Stimulated activated CD4-positive, alpha-beta T cell treated with anti-CD3 and anti-CD28 coated beads, Interleukin-1b, Interleukin-23, amount 100 ng/mL, for 4 hours (primary cell): ENCODE results near the gene FBXO11.

ENCODE experiments used
- DNase-seq, 2 donors: peaks; one replicate each; pipeline ENCODE4 v3.0.0-alpha.2; 2020; ENCODE audit warnings: low read depth in 2 of 2

FBXO11 gene

DNA sequence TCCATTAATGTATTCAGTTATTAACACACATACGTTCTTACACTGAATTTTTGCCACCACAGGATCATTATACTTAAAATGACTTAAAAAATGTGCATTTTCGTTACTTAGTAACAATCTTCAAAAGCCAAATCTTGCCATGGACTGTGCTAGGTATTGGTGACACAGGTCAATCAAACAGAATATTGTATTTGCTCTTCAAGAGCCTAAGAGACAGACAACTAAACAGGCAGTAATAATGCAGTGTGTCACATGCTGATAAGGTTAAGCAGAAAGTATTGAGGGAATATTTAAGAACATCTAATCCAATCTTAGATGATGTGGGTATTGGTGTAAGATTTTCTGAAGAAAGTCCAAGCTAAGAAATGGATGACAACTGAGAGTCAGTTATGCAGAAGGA is 56.9 kb downstream of the FBXO11 start:
- DNase-seq: no peak

DNA sequence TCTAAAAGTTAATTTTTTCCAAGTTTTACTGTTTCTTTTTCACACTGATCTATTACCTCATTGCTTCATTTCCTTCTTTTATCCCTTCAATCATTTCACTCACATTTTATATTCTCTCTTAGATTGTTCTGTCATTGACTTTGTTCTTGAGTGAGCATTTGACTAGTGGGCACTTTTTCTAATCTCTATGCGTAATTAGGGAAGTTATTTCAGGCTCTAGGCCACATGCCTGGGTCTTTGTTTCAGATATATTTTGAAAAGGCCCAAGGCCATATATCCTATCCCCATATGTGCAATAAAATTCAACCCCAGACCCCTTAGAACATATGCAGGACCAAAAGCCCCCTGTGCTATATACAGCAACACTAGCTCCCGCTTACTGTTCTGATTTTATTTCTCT is 62.1 kb downstream of the FBXO11 start:
- DNase-seq: no peak

DNA sequence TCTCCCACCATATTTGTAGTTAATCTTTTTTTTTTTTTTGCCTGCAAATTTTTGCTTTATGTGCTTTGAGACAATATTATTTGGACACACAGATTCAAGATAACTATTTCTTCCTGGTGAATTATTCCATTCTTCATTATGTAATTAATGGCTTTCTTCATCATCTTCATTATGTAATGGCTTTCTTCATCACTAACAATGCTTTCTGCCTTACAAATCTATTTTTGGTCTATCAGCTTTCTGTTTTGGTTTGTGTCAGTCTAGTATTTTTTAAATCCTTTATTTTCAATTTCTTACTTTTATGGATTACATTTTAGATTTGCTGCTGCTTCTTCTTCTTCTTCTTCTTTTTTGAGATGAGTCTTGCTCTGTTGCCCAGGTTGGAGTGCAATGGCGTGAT is 62.9 kb downstream of the FBXO11 start:
- no peak for DNase-seq

DNA sequence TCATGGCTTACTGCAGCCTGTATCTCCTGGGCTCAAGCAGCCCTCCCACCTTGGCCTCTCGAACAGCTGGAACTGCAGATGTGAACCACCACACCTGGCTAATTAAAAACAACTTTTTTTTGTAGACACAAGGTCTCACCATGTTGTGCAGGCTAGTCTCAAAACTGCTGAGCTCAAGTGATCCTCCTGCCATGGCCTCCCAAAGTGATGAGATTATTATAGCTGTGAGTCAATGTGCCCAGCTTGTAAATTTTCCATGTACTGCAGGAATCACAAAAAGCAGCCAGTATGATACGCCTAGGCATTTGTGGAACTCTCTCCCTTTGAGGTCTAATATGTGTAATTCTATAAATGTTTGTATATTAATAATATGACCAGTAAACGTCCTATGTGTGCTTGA is 63.5 kb downstream of the FBXO11 start:
- DNase-seq: no peak

DNA sequence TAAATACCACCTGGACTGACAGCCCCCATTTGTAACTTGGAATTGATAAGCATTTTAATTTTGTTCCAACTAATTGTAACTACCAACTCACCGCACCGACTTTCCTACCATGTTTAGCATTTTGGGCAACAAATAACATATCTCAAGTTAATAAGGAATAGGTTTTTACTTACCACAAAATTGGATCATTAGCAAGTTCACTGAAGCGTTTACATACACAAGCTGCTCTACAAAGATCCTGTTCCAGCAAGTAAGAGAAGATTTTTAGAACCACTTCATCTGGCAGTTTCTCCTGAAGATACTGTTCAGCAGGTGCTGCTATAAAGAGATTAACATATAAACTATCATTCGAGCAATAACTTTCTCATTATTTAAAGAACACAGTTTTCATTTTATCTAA is 67.6 kb downstream of the FBXO11 start:
- DNase-seq: no peak

DNA sequence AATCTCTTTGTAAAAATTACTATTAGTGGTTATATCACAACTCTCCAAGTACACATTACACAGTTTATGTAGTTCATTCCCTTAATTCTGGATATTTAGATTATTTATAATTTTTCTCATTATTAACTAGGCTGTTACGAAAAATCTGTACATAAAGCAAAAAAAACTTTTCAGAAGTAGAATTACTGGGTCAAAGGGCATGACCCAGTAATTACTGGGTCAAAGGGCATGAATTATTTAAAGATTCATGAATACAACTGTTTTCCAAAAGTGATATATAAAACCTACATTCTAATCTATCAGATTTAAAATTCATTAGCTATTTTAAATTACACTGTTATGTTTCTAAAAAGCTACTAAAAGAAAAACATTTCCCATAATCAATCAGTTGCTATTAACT is 68.0 kb downstream of the FBXO11 start:
- no peak for DNase-seq

DNA sequence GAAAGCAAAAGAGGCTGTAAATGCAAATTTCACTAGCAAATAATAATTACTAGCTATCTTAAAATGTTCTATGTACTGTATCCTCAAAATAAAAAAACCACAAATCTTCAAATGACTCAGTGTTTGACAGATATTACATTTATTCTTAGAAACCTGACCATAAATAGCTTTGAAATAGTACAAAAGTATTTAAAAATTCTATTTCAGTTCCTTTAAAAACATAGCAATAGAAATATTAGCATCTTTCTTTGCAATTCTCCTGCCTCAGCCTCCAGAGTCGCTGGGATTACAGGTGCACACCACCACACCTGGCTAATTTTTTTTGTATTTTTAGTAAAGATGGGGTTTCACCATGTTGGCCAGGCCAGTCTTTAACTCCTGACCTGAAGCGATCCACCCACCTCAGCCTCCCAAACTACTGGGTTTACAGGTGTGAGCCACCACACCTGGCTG is 72.8 kb downstream of the FBXO11 start:
- no peak for DNase-seq

DNA sequence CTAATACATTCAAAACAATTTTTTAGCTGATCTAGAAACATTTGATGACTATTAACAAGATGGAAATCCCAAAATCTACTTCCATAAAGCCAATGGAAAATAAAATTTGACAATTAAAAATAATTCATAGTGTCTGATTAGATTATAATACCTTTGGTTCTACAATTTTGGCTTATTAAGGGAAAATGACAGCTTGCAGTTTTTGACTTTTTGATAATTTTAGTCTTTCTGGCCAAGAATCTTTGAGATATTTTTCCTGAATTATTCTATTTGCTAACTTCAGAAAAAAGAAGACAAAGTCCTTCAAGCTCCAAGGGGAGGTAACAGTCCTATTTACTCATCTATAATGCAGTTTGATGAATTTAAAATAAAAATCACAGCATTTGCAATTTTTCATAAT is 83.8 kb downstream of the FBXO11 start:
- DNase-seq: no peak

DNA sequence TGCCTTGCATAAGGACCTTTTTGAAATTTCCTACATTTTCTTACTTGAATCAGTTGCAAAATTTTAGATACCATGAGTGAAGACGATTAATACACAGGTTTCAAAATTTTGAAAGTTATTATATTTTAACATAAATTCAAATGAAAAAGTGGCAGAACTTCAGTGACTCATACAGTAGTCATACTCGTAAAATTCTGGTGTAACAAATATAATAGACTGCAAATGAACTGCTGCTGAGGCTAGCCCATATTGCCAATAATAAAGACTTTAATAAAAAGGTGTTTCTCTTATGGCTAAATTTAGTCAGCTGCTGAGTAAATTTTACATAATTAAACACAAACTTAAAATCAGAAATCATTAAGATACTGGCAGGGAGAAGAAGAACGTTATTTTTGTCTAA is 86.5 kb downstream of the FBXO11 start:
- no peak for DNase-seq

DNA sequence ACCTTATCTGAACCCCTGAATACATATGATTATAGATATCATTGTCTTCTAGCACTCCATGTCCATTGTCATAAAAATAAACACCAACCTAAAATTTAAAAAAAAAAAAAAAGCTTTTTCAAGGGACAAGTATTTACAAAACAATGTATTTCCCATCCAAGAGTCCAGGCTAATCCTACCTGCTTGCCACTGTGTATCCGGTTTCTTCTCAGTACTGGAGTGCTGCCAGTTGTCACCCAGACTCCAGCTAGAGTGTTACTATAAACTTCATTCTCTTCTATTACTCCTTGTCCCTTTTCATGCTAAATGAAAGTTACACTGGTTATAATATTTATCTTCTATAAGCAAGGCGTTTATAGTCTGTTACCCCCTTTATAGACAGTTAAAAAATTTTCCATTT is 87.5 kb downstream of the FBXO11 start:
- DNase-seq: no peak

DNA sequence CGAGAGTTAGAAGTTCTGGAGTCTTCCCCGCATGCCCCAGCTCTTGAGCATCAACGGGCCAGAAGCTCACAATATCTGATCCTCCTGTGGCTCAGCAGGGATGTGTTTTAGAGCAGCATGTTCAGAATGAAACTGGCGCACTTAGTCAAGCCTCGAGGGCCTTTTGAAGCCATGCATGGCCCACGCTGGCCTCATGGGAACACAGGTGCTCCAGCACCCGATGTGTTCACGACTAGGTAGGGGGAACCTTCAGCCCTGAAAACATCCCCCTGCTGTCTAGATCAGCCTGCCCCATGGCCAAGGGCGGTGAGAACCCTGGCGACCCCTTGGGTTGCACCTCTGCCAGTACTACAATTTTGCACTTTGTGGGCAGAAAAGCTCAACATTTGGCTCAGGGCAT is 90.5 kb downstream of the FBXO11 start:
- DNase-seq: no peak

DNA sequence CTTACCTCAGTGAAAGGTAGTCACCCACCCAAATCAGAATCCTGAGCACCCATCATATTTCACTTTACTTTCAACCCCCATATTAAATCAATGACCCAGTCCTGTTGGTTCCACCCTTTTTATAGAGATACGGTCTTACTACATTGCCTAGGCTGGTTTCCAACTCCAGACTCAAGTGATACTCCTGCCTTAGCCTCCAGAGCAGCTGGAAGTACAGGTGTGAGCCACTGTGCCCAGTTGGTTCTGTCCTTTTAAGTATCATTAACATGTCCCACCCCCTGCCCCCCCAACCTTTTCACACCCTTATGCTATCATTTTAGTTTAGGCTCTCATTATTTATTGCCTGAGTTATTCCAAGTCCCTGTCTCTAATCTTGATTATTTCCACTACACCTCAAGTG is 94.6 kb downstream of the FBXO11 start:
- no peak for DNase-seq

DNA sequence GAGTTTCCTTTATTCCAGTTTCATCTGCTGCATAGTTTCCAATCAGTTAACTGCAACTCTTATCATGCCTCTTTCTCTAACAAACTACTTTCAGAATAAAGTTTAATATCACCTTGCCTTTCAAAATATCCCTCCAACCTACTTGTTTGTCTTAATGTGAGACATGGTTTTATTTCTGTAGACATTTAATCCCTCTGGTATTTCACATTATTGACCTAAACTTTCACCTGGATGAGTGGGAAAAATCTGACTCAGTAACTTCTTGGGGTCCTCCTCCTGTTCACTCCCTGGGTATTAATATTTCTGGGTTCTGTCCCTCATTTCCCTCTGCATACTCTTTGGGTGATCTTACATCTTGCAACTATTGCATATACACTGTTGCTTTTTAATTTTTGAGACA is 95.4 kb downstream of the FBXO11 start:
- DNase-seq: no peak

DNA sequence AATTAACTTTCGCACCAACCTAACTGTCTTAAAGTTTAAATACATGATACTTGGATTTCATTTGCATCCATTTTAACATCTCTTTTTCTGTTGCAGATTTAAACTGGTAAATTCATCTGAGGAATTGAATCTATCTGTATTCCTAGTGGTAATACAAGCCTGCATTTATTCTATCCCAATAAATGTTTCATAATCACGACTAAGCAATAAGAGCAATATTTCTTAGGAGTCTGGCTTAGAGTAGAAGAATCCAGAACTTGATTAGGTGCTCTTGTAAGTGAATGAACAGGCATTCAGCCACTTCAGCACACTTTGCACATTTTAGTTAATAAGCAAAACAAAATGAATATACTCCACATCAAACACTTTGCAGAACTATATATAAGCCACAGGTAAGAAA is 96.4 kb downstream of the FBXO11 start:
- DNase-seq: no peak

DNA sequence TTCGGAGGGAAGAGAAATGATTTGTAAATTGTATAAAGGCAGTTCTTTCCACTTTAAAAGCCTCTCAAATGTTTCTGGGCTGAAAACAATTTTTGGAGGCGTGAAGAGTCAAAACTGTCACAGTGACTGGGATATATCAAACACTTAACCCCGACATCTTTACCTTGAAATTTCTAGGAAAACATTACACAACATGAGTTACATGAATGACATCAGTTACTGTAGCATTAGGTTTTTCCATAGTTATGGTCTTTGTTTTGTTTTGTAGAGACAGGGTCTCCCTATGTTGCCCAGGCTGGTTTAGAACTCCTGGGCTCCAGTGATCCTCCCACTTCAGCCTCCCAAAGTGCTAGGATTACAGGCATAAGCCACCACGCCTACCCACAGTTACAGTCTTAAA is 97.7 kb downstream of the FBXO11 start:
- no peak for DNase-seq

DNA sequence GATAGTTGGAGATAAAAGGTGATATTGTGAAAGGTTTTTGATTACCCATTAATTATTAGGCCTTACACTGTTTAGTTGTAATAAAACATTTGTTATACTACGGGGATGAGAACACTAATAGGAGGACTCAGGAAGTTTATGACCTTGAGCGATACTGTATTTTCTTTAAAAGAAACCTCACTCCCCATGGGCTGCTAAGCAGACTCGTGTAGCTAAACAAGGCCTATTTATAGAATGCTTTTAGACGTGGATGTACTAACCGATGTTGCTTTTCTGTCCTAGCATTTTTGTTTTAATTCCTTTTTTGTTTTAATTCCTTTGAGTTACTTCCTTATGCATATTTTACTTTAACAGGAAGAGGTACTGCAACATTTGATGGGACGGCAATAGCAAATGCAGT is 100.4 kb downstream of the FBXO11 start:
- no peak for DNase-seq

DNA sequence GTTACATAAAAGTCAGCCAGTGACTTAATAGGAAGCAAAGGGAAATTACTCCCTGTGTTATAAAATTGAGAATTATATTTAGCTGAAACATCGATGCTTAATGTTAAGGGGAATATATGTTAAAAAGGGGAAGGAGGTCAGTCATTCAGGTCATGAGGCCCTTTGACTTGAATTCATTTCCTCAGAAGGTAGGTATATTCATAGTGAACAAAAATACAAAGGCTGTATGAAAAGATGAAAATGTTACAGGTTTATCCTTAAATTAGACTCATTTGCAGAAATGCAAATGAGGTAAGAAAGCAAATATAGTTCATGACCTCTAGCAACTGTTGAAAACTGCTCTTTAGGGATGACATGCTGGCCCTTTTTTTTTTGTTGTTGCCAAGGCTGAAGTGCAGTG is 102.5 kb downstream of the FBXO11 start:
- DNase-seq: no peak

DNA sequence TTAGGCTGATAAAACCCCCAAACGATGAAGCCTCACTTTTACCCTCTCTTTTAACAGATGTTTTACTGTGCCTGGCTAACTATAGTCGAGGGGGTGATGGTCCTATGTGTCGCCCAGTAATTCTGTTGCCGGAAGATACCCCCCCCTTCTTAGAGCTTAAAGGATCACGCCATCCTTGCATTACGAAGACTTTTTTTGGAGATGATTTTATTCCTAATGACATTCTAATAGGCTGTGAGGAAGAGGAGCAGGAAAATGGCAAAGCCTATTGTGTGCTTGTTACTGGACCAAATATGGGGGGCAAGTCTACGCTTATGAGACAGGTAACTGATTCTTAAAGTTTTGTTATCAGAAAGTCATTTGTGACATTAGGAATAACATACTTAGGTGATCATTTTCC is 102.9 kb downstream of the FBXO11 start:
- DNase-seq: no peak

DNA sequence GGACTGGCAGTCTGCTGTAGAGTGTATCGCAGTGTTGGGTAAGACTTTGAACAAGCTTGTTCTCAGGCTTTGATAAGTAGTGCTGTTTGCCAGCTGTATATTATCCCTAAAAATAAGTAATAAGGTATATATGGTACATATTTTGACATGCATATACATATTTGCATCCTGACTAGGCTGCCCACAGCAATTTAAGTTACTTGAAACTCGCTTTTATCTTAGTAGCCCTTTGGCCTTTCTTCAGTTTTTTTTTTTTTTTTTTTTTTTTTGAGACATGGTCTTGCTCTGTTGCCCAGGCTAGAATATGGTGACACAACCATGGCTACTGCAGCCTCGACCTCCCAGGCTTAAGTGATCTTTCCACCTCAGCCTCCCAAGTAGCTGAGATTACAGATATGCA is 105.2 kb downstream of the FBXO11 start:
- DNase-seq: no peak

DNA sequence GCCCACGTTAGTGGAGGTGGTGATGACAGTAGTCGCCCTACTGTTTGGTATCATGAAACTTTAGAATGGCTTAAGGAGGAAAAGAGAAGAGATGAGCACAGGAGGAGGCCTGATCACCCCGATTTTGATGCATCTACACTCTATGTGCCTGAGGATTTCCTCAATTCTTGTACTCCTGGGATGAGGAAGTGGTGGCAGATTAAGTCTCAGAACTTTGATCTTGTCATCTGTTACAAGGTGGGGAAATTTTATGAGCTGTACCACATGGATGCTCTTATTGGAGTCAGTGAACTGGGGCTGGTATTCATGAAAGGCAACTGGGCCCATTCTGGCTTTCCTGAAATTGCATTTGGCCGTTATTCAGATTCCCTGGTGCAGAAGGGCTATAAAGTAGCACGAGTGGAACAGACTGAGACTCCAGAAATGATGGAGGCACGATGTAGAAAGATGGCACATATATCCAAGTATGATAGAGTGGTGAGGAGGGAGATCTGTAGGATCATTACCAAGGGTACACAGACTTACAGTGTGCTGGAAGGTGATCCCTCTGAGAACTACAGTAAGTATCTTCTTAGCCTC is 107.2 kb downstream of the FBXO11 start:
- DNase-seq: no peak

DNA sequence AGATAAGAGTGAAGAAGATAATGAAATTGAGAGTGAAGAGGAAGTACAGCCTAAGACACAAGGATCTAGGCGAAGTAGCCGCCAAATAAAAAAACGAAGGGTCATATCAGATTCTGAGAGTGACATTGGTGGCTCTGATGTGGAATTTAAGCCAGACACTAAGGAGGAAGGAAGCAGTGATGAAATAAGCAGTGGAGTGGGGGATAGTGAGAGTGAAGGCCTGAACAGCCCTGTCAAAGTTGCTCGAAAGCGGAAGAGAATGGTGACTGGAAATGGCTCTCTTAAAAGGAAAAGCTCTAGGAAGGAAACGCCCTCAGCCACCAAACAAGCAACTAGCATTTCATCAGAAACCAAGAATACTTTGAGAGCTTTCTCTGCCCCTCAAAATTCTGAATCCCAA is 107.7 kb downstream of the FBXO11 start:
- no peak for DNase-seq

DNA sequence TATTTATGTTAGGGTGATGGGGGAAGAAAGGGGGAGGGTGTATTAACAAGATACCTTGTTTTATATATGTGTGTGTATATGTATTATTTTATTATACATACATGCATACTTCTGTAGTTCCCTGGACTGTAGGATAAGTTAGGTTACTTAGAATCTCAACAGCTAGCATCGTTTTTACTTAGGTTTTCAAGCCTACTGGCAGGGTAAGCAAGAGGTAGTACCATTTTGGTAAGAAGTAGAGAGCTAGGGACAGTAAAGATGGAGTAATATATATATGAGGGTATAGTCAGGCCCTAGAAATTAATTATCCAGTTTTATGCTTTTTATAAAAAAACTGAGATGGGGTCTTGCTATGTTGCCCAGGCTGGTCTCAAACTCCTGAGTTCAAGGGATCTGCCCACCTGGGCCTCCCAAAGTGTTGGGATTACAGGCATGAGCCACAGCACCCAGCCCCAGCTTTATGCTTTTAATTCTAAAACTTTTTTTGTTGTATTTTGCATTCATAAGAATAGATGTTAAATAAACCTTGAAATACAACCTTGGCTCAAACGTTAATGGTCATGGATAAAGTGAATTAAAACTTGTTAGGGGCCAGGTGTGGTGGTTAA is 110.1 kb downstream of the FBXO11 start:
- no peak for DNase-seq

DNA sequence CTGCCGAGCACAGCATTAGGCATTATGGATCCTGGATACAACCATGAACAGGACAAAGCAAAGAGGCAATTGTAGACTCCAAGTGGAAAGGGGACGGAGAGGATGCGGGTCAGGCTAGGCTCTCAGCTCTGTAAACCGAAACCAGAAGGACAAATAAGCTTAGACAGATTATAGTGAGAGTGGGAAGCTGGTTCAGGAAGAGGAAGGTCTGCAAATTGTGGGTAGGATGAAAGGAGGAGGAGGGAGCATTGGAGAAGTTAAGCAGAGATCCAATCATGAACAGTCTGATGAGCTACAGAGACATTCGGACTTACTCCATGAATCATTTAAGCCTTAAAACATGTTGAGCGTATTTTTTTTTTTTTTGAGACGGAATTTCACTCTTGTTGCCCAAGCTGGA is 120.3 kb downstream of the FBXO11 start:
- no peak for DNase-seq

DNA sequence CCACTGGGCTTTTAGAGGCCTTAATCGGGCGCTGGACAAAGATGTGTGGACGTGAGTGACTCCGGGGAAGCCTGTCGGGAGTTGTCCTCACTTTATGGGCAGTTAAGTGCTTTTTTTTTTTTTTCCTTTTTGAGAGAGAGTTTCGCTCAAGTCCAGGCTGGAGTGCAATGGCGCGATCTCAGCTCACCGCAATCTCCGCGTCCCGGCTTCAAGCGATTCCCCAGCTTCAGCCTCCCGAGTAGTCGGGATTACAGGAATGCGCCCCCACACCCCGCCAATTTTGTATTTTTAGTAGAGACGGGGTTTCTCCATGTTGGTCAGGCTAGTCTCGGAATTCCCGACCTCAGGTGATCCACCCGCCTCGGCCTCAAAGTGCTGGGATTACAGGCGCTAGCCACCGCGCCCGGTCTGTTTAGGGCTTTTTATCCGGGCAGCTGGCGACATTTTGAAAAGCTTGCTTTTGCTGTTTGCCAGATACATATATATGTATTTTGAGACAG is 121.9 kb downstream of the FBXO11 start:
- no peak for DNase-seq
